RPMI8226 (cell line): ENCODE data around the gene COPB2.

Source experiments
- DNase-seq: peaks from one replicate; pipeline ENCODE4 v3.0.0-alpha.2; 2015

The COPB2 gene

DNA sequence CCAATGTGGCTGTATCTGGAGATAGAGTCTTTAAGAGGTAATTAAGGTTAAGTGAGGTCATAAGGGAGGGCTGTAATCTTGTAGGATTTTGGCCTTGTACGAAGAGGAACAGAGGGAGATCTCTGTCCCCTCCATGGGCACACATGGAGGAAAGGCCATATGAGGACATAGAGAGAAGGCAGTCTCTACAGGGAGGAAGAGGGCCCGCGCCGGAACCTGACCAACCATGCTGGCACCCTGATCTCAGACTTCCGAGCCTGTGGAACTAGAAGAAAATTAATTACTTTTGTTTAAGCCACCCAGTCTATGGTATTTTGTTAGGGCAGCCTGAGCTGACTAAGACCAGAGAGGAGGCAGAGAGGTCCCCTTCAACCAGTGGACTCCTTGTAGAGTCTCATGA is 63.3 kb downstream of the COPB2 start:
- no peak for DNase-seq

DNA sequence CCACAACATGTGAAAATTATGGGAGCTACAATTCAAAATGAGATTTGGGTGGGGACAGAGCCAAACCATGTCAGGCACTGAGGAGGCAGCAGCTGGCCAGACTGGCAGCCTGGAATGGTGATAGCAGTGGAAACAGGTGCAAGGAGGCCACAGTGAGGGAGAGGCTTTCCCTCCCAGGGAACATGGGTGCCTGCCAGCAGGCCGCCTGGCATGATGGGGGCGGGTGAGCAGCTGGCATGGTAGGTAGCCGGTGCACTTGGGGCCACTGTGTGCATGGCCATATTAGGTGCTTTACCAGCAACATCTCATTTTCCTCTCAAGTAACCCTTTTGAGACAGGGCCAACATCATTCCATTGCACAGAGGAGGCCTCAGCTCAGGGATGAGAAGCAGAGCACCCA is 63.9 kb downstream of the COPB2 start:
- no peak for DNase-seq

DNA sequence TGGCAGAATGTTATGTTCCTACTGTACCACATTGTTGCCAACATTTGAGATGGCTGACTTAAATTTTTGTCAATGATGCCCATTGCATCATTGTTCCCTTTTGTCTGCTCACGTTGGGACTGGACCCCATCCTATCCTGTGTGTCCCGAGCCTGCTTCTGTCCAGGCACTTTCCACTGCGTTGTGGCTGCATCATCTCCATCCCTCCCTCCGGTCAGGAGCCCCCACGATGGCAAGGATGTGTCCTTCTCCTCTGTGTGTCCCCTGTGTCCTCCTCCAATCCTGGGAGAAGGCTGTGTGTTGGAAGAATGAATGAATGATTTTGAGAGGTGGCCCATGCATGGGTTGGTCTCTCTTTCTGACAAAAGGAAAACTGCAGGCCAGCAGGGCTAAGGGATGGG is 65.0 kb downstream of the COPB2 start:
- no peak for DNase-seq

DNA sequence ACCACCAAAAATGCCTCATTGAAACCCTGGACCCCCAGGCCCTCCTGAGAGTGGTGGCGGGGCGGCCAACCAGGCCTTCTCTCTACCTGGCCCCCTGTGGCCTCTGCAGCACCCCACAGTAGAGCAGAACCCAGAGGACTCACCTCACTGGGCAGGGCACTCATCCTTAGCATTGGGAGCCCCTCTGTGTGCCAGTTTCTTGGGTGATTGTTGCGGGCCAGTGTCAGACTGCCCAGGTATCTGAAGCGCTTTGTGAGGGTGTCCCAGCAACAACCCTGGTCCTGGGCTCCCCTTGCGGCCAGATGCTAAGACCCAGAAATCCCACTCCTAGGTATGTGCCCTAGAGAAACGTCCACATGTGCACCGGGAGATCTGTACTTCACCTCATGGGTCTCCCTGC is 66.3 kb downstream of the COPB2 start:
- no peak for DNase-seq

DNA sequence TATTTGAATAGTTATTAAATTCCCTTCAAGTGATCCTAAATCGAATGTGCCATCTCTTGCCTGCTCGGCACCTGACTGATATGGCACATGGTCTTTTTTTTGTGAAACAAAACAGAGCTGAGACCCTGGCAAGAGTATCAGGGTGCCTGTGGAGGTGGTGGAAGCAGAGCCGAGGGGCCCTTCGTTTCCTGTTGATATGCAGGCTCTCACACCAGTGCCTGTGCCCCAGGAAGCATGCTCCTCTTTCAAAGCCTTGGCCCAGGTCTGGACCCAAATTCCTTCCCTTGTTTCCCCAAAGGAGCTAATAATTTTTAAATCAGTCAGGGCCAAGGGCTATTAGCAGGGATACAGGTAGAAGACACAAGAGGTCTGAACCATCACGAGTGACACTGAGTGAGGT is 67.1 kb downstream of the COPB2 start:
- DNase-seq: no peak

DNA sequence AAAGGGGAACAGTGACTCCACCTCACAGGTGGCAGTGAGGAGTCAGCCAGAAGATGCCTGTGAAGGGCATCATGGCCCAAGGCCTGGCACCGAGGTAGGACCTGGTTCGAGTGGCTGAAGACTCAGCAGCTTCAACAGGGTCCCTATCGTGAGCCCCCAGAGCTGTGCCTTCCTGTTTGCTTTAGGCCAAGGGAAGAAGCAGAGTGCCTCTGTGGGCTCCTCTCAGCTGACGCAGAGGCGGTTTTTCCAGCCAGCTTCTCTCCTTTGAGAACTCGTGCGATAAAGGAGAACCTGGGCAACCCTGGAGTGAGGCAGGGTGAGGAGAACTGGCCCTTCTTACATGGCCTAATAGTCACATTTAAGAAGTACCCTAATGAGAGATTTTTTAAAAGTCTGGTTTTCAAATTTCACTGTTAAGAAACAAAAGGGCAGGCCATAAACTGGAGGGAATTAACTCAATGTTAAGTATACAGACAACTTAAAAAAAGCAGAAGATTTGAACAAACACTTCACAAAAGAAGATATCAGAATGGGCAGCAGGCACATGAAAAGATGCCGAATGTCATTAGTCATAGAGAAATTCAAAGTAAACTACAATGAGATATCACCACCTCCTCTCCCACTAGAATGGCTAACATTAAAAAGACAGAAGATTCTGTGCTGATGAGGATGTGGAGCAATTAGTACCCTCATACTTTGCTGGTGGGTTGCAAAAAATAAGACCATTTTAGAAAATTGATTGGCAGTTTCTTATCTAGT is 68.7 kb downstream of the COPB2 start:
- DNase-seq: no peak

DNA sequence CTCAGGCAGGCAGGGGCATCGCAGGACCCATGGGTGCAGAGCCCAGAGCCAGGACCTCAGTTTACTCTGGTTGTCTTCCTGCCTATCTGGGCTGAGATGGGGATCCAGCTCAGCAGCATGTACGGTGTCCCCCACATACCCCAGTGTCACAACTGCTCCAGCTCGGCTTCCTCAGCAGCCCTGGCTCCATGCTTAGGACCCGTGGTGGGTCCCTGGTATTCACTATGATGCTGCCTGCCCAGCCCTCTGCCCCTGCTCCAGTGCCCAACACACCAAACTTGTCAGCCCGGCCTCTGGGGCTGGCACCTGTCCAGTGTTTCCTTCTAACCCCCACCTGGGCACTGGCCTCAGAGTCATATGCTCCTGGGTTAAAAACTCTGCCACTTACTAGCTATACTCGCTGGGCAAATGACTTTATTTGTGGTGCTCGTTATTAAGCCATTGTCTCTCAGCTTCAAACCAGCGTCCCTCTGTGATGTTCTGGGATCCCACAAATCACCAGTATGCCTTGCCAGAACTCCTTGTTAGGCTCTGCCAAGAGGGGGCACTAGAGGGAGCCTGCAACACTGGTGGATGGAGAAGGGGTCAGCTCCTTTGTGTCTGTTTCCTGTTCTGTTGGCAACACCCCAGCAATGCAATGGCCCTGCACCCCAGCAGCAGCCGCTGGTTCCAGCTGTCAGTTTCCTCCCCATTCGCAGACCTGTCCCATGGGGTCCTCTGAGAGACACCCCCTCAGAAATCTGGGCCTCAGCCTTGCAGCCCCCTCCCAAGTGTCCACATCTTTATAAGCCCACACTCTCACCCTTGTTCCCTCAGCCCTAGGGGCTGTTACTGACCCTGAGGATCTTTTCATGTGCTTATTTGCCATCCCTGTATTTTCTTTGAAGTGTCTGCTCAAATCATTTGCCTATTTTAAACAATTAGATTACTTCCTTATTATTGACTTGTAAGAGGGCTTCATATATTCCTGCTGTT is 69.7 kb downstream of the COPB2 start:
- DNase-seq: peak; percentile 41

DNA sequence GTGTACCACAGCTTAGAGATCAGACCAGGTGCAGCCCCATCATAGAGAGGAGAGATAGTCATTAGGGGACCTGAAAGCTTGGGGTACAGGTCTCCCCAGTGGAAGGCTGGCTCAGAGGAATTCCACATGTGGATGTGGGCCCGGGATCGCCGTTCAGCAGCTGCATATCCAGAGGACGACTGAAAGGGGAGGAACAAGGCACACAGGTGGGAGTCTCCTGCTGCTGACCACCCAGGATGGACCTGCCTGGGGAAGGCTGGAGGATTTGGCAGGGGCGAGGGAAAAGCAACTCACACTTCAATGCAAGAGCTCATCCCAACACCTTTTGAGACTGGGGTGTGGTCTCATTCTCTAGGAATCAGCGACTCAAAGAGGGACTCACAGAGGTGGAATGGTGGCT is 70.6 kb downstream of the COPB2 start:
- DNase-seq: no peak

DNA sequence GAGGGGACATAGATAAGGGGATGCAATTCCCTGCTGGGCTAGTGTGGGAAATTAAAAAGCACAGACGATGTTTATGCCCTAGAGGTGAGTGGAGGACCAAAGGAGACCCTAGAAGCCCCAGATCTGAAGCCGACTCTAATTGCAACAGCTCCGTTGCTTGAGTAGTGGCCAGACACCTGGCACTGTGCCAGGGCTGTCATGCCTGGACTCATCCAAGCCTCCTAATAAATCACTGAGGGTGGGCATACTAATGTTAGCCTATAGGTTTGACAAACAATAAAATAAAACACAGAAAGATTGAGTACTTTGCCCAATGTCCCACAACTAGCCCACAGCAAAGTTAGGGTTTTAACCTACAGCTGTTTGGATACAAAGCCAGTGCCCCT is 71.0 kb downstream of the COPB2 start:
- DNase-seq: no peak

DNA sequence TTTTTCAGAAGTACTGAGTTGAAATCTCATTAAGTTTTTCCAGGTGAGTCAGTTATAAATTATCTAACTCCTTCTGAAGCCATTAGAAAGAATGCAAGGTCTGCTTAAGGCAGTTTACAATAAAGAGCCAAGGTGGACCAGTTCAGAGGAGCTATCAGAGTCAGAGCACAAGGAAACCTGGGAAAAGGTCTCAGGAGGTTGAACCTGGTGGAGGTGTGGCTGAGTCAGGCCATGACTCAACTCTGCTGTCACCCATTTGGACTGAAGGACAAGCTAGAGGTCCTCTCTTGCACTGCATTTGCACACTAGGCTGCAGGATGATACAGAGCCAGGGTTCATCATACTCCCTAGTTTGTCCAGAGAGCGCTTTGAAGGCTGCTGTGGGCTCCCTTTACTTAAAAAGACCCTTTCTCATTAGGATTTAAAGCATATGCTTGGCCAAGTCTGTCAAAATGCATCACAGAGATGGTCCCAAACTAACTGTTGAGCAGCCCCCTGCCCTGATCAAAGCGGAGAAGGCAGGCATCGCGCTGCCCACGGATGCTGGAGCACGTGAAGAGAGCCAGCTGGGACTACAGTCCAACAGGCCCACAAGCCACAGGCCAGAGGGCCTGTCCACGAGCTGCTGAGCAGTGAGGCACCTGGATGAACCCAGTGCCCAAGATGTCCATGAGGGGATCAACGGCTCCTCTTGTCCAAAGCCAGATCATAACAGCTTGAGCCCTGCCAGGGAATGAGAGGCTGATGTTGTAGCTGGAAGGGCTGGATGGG is 71.6 kb downstream of the COPB2 start:
- no peak for DNase-seq

DNA sequence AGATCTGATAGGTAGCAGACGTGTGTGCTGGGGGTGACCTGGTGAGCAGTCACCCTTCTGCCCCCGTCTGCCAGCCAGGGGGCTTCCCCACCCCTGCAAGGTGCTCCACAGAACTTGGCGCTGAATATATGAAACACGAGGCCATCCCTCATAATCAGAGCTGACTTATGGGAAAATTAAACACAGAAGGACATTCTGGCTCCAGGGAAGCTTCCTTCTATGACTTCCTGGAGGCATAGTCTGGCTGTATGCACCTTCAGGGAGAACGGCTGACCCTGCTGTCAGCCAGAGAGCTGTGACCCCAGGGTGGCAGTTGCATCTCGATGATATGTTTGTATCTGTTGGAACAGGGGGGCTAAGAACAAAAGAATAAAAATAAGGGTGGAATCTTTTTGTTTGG is 72.2 kb downstream of the COPB2 start:
- DNase-seq: no peak

DNA sequence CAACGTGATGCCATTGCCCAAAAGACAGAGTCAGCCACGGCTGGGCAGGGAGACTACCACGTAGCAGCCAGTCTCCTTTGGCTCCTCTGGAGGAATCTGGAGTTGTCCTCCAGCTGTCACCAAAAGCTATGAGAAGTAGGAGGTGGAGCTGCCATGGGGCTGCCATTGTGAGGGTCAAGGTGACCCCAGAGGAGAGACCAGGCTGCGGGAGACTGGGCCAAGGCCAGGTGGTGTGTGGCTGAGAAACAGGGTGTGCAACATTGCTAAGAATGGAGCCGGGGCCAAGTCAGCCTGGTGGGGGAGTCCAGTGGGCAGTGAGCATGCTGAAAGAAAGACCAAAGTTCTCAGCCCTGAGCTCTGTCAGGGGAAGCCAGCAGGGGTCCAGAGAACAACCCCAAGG is 75.5 kb downstream of the COPB2 start:
- no peak for DNase-seq

DNA sequence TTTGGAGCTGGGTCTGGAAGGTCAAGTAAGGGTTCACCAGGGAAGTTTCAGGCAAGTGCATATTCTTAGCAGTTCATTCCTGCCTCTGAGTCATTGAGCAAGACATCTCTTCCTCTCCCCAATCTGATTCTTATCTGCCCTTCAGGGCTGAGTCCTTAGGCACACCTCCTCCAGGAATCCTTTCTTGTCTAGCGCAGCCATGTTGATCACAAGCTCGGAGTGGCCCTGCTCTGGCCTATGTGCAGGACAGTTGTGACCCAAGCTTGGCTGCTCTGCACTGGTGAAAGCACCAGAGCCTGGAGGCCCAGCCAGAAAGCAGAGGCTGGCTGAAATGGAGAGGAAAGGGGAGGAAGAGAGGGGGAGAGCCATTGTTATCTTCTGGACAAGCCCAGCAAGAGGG is 76.5 kb downstream of the COPB2 start:
- no peak for DNase-seq

DNA sequence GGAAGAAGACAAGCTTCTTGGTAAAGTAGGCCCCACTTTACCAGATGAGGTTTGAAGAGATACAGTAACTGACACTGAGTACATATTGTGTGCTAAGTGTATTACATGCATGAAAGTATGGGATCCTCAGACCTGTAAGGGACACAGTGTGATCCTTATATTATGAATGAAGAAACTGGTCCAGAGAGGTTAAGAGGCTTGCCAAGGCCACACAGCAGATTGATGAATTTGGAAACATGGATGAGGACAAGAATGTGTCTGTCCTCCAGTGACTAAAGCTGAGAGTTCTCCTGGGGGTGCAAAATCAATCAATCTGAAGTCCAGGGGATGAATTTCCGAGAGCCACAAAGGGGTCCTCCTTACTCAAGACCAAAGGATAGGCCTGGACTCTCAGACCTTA is 77.0 kb downstream of the COPB2 start:
- no peak for DNase-seq

DNA sequence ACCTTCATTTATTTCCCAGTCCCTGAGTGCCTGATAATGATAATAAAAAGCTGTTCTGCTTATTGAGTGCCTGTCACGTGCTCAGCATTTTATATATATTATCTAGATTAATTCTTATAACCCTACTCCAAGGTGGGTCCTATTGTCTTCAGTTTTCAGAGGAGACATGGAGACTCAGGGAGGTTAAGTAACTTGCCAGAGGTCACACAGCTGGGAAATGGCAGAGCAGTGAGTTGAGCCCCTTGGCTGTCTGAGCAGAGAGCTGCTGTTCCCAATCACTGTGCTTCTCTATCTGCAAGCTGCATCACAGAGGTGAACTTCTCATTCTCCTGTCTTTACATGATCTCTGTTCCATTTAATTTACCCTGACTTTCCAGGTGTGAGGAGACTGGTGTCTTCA is 77.9 kb downstream of the COPB2 start:
- no peak for DNase-seq

DNA sequence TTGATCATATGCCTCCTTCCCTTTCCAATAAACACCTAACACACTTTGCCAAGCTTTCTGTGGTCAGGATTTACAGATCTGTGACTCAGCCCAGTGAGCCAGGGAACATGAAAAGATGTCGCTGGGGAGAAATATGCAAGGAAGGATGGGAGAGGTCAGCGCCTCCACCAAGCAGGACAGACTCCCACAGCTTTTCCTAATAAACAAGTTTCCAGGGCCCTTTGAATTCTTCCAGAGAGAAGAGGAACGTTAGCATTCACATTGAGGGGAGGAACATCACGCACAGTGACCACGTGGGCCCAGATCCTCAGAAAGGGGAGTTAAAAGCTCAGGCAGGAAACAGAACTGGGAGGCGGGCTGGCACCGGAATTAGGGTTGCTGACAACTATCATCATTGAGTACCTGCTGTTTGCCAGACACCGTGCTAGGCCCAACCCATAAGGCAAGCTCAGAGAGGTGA is 78.9 kb downstream of the COPB2 start:
- DNase-seq: no peak

DNA sequence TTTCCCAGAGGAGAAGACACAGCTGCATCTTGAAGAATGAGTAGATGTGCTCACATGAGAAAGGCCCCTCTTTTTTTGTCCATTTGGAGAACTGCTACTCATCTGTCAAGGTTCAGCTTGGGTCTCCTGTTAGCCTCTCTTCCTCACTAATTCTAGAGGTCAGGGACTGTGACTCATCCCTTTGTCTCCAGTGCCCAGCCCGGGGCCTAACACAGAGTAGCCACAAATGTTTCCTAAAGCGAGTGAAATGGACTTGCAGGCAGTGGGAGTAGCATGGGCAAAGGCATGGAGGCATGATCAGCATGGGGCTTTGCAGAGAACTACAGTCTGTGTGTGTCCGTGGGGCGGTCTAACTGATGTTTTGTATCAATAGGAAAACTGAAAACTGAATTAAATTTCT is 79.6 kb downstream of the COPB2 start:
- DNase-seq: no peak

DNA sequence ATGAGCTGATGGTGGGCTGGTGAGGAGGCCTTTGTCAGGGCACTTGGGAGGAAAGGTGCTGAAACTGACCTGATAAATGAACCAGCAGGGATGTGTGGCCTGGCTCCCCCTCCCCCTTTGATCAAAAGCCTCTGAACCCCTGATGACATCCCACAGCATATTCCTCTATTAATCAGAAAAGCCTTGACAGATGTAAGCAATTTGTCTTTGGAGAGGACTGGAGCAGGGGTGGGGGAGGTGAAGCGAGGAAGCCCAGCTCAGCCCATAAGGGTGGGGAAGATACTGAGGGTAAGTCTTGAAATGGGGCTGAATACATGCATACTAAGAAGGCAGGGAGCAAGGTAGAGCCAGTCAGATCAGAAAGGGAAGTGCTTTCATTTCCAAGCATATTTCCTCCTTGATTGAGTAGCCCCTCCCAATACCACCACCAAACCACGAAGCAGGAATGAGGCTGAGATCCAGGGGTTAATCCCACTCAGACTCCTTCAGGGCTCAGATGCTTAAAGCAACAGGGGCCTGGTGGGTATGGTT is 80.3 kb downstream of the COPB2 start:
- no peak for DNase-seq

DNA sequence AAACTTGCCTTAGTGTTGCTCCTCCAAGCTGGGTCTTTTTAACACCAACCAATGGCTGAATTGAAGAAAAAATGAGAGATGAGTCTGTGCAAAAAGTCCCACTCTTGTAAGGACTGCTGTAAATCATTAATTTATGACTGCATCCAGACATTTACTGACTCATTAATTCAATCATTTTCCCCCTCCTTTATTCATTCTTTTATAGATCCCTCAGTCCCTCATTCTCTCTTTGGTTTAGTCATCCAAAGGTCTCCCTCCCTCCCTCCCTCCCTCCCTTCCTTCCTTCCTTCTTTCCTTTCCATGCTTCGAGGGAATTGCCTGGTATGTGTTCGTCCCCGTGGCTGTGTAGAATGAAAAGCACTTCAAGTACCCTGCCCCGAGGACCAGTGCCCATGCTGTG is 80.9 kb downstream of the COPB2 start:
- DNase-seq: no peak

DNA sequence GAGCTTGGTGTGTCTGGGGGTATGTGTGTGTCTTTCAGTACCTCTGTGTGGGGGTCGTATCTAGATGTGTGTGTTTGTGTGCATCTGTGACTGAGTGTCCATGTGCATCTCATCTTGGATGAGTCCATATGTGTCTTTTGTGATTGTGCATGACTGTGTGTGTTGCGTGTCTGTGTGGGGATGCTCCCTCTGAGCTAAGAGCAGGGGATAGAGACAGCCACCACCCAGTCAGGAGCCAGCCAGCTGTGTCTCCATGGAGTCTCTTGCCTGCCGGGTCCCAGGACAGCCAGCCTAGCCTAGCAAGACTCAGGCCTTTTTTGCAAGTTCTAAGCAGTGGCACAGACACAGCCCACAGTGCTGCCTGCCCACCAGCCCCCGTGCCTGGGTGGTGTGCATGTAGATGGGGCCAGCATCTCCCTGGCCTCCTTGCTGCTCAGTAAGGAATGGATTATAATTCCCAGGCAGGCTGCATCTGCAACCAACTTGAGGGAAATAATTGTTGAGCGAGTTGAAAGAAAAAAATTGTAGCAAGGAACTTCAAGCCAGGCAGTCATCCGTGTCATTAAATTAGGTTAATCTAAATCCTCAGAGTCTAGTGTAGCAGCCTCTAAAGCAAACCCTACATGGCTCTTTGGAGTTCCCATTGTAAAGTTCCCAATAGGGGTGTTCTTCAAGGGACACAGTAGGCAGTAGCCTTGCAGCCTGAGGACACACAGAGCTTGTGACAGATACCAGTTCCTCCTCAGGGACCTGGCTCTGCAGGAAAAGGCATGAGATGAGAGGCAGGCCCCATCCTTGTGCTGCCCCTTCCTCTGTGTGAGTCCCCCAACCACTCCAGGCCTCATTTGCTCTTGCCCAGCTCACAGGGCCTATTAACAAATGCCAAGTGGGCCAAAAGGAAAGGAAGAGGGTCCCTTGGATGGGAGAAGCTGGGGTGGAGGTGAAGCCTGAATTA is 81.6 kb downstream of the COPB2 start:
- DNase-seq: no peak
